NT2/D1 (cell line): Measurements from ENCODE around the gene ZNF12.

Experiments
- DNase-seq: peaks from one replicate; pipeline ENCODE4 v3.0.0-alpha.2; 2011; ENCODE audit warnings: low read depth, low spot score
- H3K27me3 ChIP-seq: 2 replicates; pipeline ENCODE4 v1.6.0; 2011; ENCODE audit warnings: mild to moderate bottlenecking; ENCODE audit not compliant: insufficient read length, insufficient read depth
- H3K36me3 ChIP-seq: 2 replicates; pipeline ENCODE4 v1.6.1; 2011; ENCODE audit warnings: mild to moderate bottlenecking, low read length, mixed read lengths; ENCODE audit not compliant: insufficient read depth, insufficient read length
- H3K4me1 ChIP-seq: 2 replicates; pipeline ENCODE4 v1.5.1; 2011; ENCODE audit not compliant: insufficient read depth, insufficient read length
- H3K4me3 ChIP-seq: 2 replicates; pipeline ENCODE4 v1.5.1; 2011; ENCODE audit warnings: low read depth; ENCODE audit not compliant: insufficient read length
- H3K9ac ChIP-seq: 2 replicates; pipeline ENCODE4 v1.6.0; 2011; ENCODE audit warnings: low read depth; ENCODE audit not compliant: insufficient read length
- H3K9me3 ChIP-seq: 2 replicates; pipeline ENCODE4 v1.5.1; 2011; ENCODE audit warnings: mild to moderate bottlenecking, low read length; ENCODE audit not compliant: insufficient read depth
- SUZ12 ChIP-seq: IDR thresholded peaks from 2 replicates; pipeline ENCODE4 v1.6.1; 2011; ENCODE audit not compliant: insufficient read length, insufficient read depth; ENCODE audit errors: extremely low read depth
- YY1 ChIP-seq: IDR thresholded peaks from 2 replicates; pipeline ENCODE4 v1.6.1; 2011; ENCODE audit not compliant: insufficient read length, insufficient read depth
- ZNF274 ChIP-seq: IDR thresholded peaks from 2 replicates; pipeline ENCODE4 v1.6.1; 2011; ENCODE audit warnings: mild to moderate bottlenecking, low read depth, low read length

Gene ZNF12

DNA sequence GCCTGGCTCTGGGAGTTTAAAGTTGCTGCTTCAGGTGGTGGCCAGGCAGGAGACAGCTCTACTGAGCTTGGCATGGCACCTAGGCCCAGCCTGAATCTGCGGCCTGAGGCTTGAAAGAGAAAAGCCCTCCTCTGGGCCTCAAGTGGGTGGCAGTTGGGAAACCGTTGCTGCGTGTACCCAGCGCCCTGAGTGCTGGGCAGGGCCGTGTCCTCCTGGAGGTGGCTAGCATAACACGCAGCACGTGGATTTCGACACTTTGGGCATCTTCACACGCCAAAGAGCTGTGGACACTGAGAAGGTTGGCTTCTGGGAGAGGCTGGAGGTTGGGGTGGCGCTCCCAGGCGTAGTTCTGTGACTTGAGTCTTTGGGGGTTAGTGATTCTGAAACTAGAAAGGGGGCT is 67.1 kb downstream of the ZNF12 start:
- Histone ChIP-seq H3K27me3 (no peaks in the 10 kb centered on the region), H3K9me3 (0 out of 2 replicates have a peak, but pooled peaks cover 4% of the 10 kb centered on the region), H3K4me3 (no peak overlapping the region), H3K4me1 (peaks cover 8% of the 10 kb centered on the region), H3K36me3 (peaks cover 61% of the 10 kb centered on the region), H3K9ac (no peak overlapping the region)
- no peak for DNase-seq
- TF ChIP-seq ZNF274 (no peak), YY1 (no peak), SUZ12 (no peak)

DNA sequence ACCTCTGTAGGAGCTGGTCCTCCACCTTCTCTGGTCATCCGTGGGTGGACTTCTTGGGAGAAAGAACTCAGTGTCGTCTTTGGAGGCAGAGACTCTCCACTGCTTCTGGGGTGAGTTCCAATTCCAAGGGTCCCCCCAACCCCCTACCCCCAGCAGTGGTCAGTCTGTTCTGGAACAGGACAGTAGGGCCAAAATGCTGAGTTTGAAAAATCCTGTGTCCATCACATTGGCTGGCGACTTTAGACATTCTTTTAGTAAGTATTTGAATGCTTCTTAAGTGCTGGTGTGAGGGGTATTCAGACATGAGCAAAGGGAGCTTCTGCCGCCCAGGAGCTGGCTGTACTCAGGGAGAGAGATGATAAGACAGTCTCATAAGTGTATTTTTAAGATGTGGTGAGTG is 67.7 kb downstream of the ZNF12 start:
- 0 out of 2 replicates have a peak, but pooled peaks cover 4% of the 10 kb centered on the region for H3K9me3 ChIP-seq
- no peak for TF ChIP-seq ZNF274
- TF ChIP-seq YY1: no peak
- no peak for TF ChIP-seq SUZ12
- H3K4me3 ChIP-seq: no peak overlapping the region
- peaks cover 55% of the 10 kb centered on the region for H3K36me3 ChIP-seq
- no peak overlapping the region for H3K9ac ChIP-seq
- DNase-seq: no peak
- peaks cover 8% of the 10 kb centered on the region for H3K4me1 ChIP-seq
- H3K27me3 ChIP-seq: no peaks in the 10 kb centered on the region
